Measurements from ENCODE around the gene DDX56. TPM values are rescaled to one million over a fixed set of nuclear protein-coding genes. Genes with fewer than 3 reads are reported as not detected.
"Not testable (repeated sequence)": the region's sequence is repeated elsewhere in the genome, so short reads cannot be mapped to it uniquely, and the experiment has no call there.

The DDX56 gene
- total and polyA plus RNA-seq, 3 experiments from 2014 or later, result 36.0 to 158 (median 148) TPM

GRCh38 chr7:44561481-44561880 is 12.2 kb downstream of the DDX56 start:
- Histone ChIP-seq H3K4me1 (ENCODE audit: insufficient read depth, low read length) (no peaks in the 10 kb centered on the region), H3K4me3 (ENCODE audit: low read length) (no peak overlapping the region), H3K9me3 (ENCODE audit: low read length) (no peaks in the 10 kb centered on the region), H3K27me3 (ENCODE audit: insufficient read depth, low read length, poor library complexity, severe bottlenecking) (no peaks in the 10 kb centered on the region), H3K27ac (ENCODE audit: low read depth, low read length) (no peak overlapping the region), H3K36me3 (ENCODE audit: insufficient read depth, low read length) (peaks cover 16% of the 10 kb centered on the region)
- no peak for DNase-seq
- Mint-ChIP-seq H3K4me1 (peaks cover 7 to 8% (median 7%) of the 10 kb centered on the region in 3 donors), H3K36me3 (peaks cover 0 to 30% (median 6%) of the 10 kb centered on the region in 3 donors), H3K27me3 (no peaks in the 10 kb centered on the region), H3K9me3 (no peaks in the 10 kb centered on the region), H3K4me3 (no peak overlapping the region), H3K27ac (peak overlapping the region in 1 of 8 donors; percentile 73)
- ChIA-PET CTCF (interaction anchor here (2.6 kb wide), 1 partner anchor 8 kb away, joined by 12 read pairs; no protein-coding TSS in a partner anchor), POLR2A (no interaction called here)

GRCh38 chr7:44559485-44559884 is 14.2 kb downstream of the DDX56 start:
- H3K27ac ChIP-seq (ENCODE audit: low read depth, low read length), result no peak overlapping the region
- DNase-seq, result no peak
- CTCF ChIA-PET, result interaction anchor here (2.6 kb wide), 1 partner anchor 10 kb away, joined by 12 read pairs; no protein-coding TSS in a partner anchor
- POLR2A ChIA-PET, result interaction anchor here (0.7 kb wide), 1 partner anchor 127 kb away, joined by 4 read pairs; no protein-coding TSS in a partner anchor
- no peaks in the 10 kb centered on the region for H3K27me3 ChIP-seq (ENCODE audit: insufficient read depth, low read length, poor library complexity, severe bottlenecking)
- H3K36me3 ChIP-seq (ENCODE audit: insufficient read depth, low read length), result peaks cover 2% of the 10 kb centered on the region
- H3K27ac Mint-ChIP-seq, result peak overlapping the region in 1 of 8 donors; percentile 3
- no peak overlapping the region for H3K4me3 ChIP-seq (ENCODE audit: low read length)
- peaks cover 0 to 12% (median 0%) of the 10 kb centered on the region in 3 donors for H3K36me3 Mint-ChIP-seq
- H3K4me1 Mint-ChIP-seq, result peaks cover 0 to 2% (median 0%) of the 10 kb centered on the region in 3 donors
- H3K9me3 ChIP-seq (ENCODE audit: low read length), result no peaks in the 10 kb centered on the region
- no peak overlapping the region for H3K4me3 Mint-ChIP-seq
- H3K9me3 Mint-ChIP-seq, result no peaks in the 10 kb centered on the region
- no peaks in the 10 kb centered on the region for H3K4me1 ChIP-seq (ENCODE audit: insufficient read depth, low read length)
- H3K27me3 Mint-ChIP-seq, result no peaks in the 10 kb centered on the region

- Mint-ChIP-seq H3K27ac (no peak overlapping the region), H3K4me1 (no peaks in the 10 kb centered on the region), H3K27me3 (no peaks in the 10 kb centered on the region), H3K36me3 (no peaks in the 10 kb centered on the region), H3K9me3 (no peaks in the 10 kb centered on the region), H3K4me3 (no peak overlapping the region)
- no peaks in the 10 kb centered on the region for H3K27me3 ChIP-seq (ENCODE audit: insufficient read depth, low read length, poor library complexity, severe bottlenecking)
- H3K9me3 ChIP-seq (ENCODE audit: low read length), result no peaks in the 10 kb centered on the region
- no peak for DNase-seq
- ChIA-PET POLR2A (no interaction called here), CTCF (no interaction called here)
- no peaks in the 10 kb centered on the region for H3K36me3 ChIP-seq (ENCODE audit: insufficient read depth, low read length)
- no peak overlapping the region for H3K27ac ChIP-seq (ENCODE audit: low read depth, low read length)
- no peaks in the 10 kb centered on the region for H3K4me1 ChIP-seq (ENCODE audit: insufficient read depth, low read length)
- no peak overlapping the region for H3K4me3 ChIP-seq (ENCODE audit: low read length)
Measured at GRCh38 chr7:44557485-44557884, 16.2 kb downstream of the DDX56 start.

- Histone ChIP-seq H3K27ac (ENCODE audit: low read depth, low read length) (no peak overlapping the region), H3K4me1 (ENCODE audit: insufficient read depth, low read length) (no peaks in the 10 kb centered on the region), H3K9me3 (ENCODE audit: low read length) (no peaks in the 10 kb centered on the region), H3K4me3 (ENCODE audit: low read length) (no peak overlapping the region), H3K36me3 (ENCODE audit: insufficient read depth, low read length) (no peaks in the 10 kb centered on the region), H3K27me3 (ENCODE audit: insufficient read depth, low read length, poor library complexity, severe bottlenecking) (no peaks in the 10 kb centered on the region)
- Mint-ChIP-seq H3K36me3 (no peaks in the 10 kb centered on the region), H3K9me3 (no peaks in the 10 kb centered on the region), H3K4me3 (no peak overlapping the region), H3K4me1 (no peaks in the 10 kb centered on the region), H3K27me3 (peaks cover 0 to 1% of the 10 kb centered on the region in 2 donors), H3K27ac (no peak overlapping the region)
- CTCF ChIA-PET, result no interaction called here
- DNase-seq, result no peak
- POLR2A ChIA-PET, result no interaction called here
Measured at GRCh38 chr7:44555350-44555749, 18.4 kb downstream of the DDX56 start.

GRCh38 chr7:44552473-44553005 is 21.2 kb downstream of the DDX56 start:
- H3K4me1 ChIP-seq (ENCODE audit: insufficient read depth, low read length); DNase-seq; POLR2A ChIA-PET; H3K4me1 Mint-ChIP-seq; H3K4me3 ChIP-seq (ENCODE audit: low read length); H3K36me3 ChIP-seq (ENCODE audit: insufficient read depth, low read length); H3K27me3 ChIP-seq (ENCODE audit: insufficient read depth, low read length, poor library complexity, severe bottlenecking); H3K27me3 Mint-ChIP-seq; H3K27ac ChIP-seq (ENCODE audit: low read depth, low read length); H3K27ac Mint-ChIP-seq; H3K36me3 Mint-ChIP-seq; H3K4me3 Mint-ChIP-seq; H3K9me3 ChIP-seq (ENCODE audit: low read length); H3K9me3 Mint-ChIP-seq: not testable (repeated sequence)
- CTCF ChIA-PET, result interaction anchor here (2.0 kb wide), 1 partner anchor 13 kb away, joined by 6 read pairs; no protein-coding TSS in a partner anchor

GRCh38 chr7:44549457-44549856 is 24.3 kb downstream of the DDX56 start:
- POLR2A ChIA-PET, result no interaction called here

GRCh38 chr7:44548893-44549292 is 24.8 kb downstream of the DDX56 start:
- CTCF ChIA-PET, result no interaction called here
- Histone ChIP-seq H3K9me3 (ENCODE audit: low read length) (no peaks in the 10 kb centered on the region), H3K27me3 (ENCODE audit: insufficient read depth, low read length, poor library complexity, severe bottlenecking) (no peaks in the 10 kb centered on the region), H3K4me1 (ENCODE audit: insufficient read depth, low read length) (no peaks in the 10 kb centered on the region), H3K4me3 (ENCODE audit: low read length) (no peak overlapping the region), H3K36me3 (ENCODE audit: insufficient read depth, low read length) (no peaks in the 10 kb centered on the region), H3K27ac (ENCODE audit: low read depth, low read length) (no peak overlapping the region)
- POLR2A ChIA-PET, result no interaction called here
- no peak overlapping the region for H3K27ac Mint-ChIP-seq
- no peak for DNase-seq
- H3K27me3 Mint-ChIP-seq, result peaks cover 8% of the 10 kb centered on the region in 2 donors
- peaks cover 0 to 2% (median 0%) of the 10 kb centered on the region in 3 donors for H3K36me3 Mint-ChIP-seq
- peaks cover 0 to 2% (median 0%) of the 10 kb centered on the region in 5 donors for H3K9me3 Mint-ChIP-seq
- no peak overlapping the region for H3K4me3 Mint-ChIP-seq
- no peaks in the 10 kb centered on the region for H3K4me1 Mint-ChIP-seq

More at GRCh38 chr7:44549457-44549856, 24.3 kb downstream of the DDX56 start:
- Mint-ChIP-seq H3K27me3 (peaks cover 8% of the 10 kb centered on the region in 2 donors), H3K27ac (no peak overlapping the region), H3K36me3 (peaks cover 0 to 2% (median 0%) of the 10 kb centered on the region in 3 donors), H3K9me3 (peaks cover 0 to 2% (median 0%) of the 10 kb centered on the region in 5 donors), H3K4me3 (no peak overlapping the region), H3K4me1 (no peaks in the 10 kb centered on the region)
- no peak overlapping the region for H3K4me3 ChIP-seq (ENCODE audit: low read length)
- H3K27me3 ChIP-seq (ENCODE audit: insufficient read depth, low read length, poor library complexity, severe bottlenecking), result no peaks in the 10 kb centered on the region
- no peak overlapping the region for H3K27ac ChIP-seq (ENCODE audit: low read depth, low read length)
- no peaks in the 10 kb centered on the region for H3K4me1 ChIP-seq (ENCODE audit: insufficient read depth, low read length)
- H3K9me3 ChIP-seq (ENCODE audit: low read length), result no peaks in the 10 kb centered on the region
- no peaks in the 10 kb centered on the region for H3K36me3 ChIP-seq (ENCODE audit: insufficient read depth, low read length)
- no peak for DNase-seq
- CTCF ChIA-PET, result no interaction called here

GRCh38 chr7:44547536-44548231 is 26.0 kb downstream of the DDX56 start:
- Histone ChIP-seq H3K27me3 (ENCODE audit: insufficient read depth, low read length, poor library complexity, severe bottlenecking) (no peaks in the 10 kb centered on the region), H3K4me3 (ENCODE audit: low read length) (no peak overlapping the region), H3K36me3 (ENCODE audit: insufficient read depth, low read length) (no peaks in the 10 kb centered on the region), H3K9me3 (ENCODE audit: low read length) (no peaks in the 10 kb centered on the region), H3K4me1 (ENCODE audit: insufficient read depth, low read length) (no peaks in the 10 kb centered on the region), H3K27ac (ENCODE audit: low read depth, low read length) (no peak overlapping the region)
- H3K4me1 Mint-ChIP-seq, result no peaks in the 10 kb centered on the region
- H3K36me3 Mint-ChIP-seq, result peaks cover 0 to 2% (median 0%) of the 10 kb centered on the region in 3 donors
- ChIA-PET POLR2A (interaction anchor here (0.7 kb wide), 1 partner anchor 26 kb away, joined by 5 read pairs; the partner anchor contains the start of gene DDX56), CTCF (interaction anchor here (1.0 to 1.3 kb wide), 2 partner anchors 13 to 17 kb away, joined by 3 read pairs; no protein-coding TSS in a partner anchor)
- peaks cover 0 to 2% (median 0%) of the 10 kb centered on the region in 5 donors for H3K9me3 Mint-ChIP-seq
- no peak overlapping the region for H3K4me3 Mint-ChIP-seq
- H3K27ac Mint-ChIP-seq, result peak overlapping the region in 1 of 8 donors; percentile 43
- DNase-seq, result no peak
- H3K27me3 Mint-ChIP-seq, result peaks cover 11 to 12% of the 10 kb centered on the region in 2 donors

All from CD8-positive, alpha-beta memory T cell (primary cell).